Measurements from ENCODE around the gene MACROD2.

- TF ChIP-seq POLR2A (IDR thresholded peaks at IDR 0.05; ENCODE audit: borderline replicate concordance, extremely low read depth, insufficient read depth, insufficient read length) (no peak), SIN3A (IDR thresholded peaks at IDR 0.05; ENCODE audit: low read depth) (no peak), POLR2AphosphoS5 (IDR thresholded peaks at IDR 0.05; ENCODE audit: low read depth, low read length) (no peak), FOSL1 (IDR thresholded peaks at IDR 0.05; ENCODE audit: low read depth) (no peak), EZH2 (IDR thresholded peaks at IDR 0.05) (no peak), MAX (IDR thresholded peaks at IDR 0.05) (no peak), ZFX (IDR thresholded peaks at IDR 0.05) (no peak), SP1 (IDR thresholded peaks at IDR 0.05; ENCODE audit: low read depth) (no peak), RAD21 (IDR thresholded peaks at IDR 0.05; ENCODE audit: low read depth) (no peak), ATF3 (IDR thresholded peaks at IDR 0.05) (no peak), YY1 (IDR thresholded peaks at IDR 0.05; ENCODE audit: extremely low read depth, insufficient replicate concordance, low read depth, low read length) (no peak)
- TF ChIP-seq, protein P1, sequence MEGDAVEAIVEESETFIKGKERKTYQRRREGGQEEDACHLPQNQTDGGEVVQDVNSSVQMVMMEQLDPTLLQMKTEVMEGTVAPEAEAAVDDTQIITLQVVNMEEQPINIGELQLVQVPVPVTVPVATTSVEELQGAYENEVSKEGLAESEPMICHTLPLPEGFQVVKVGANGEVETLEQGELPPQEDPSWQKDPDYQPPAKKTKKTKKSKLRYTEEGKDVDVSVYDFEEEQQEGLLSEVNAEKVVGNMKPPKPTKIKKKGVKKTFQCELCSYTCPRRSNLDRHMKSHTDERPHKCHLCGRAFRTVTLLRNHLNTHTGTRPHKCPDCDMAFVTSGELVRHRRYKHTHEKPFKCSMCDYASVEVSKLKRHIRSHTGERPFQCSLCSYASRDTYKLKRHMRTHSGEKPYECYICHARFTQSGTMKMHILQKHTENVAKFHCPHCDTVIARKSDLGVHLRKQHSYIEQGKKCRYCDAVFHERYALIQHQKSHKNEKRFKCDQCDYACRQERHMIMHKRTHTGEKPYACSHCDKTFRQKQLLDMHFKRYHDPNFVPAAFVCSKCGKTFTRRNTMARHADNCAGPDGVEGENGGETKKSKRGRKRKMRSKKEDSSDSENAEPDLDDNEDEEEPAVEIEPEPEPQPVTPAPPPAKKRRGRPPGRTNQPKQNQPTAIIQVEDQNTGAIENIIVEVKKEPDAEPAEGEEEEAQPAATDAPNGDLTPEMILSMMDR (IDR thresholded peaks at IDR 0.05 in 2 of 3, conservative IDR thresholded peaks at IDR 0.05 in 1 of 3; ENCODE audit: borderline replicate concordance in 1 of 3, insufficient read depth in 1 of 3, low read depth in 2 of 3, low read length in 2 of 3): no peak
Measured at GRCh38 chr20:16043931-16044330, 2048.6 kb downstream of the MACROD2 start.

All from HCT116 (cell line).